Natural killer cell treated with Interleukin-12 subunit alpha and Interleukin-12 subunit beta and Interleukin-15 and Interleukin-18, amount 100 ng/mL, for 72 hours (primary cell): ENCODE results near the gene RXRA. TPM values are rescaled to one million over a fixed set of nuclear protein-coding genes. Genes with fewer than 3 reads are reported as not detected.

Experiments used
- ATAC-seq, 2 donors: fragments of 150-1000 bp; cut with Tn5 transposase in 1 of 2; sonication (Bioruptor Pico), chemical (Tn5 transposase) in 1 of 2; 2 replicates each; pipeline ENCODE4 v1.10.0; 2021
- DNase-seq: peaks from one replicate; pipeline ENCODE4 v3.0.0; 2022; ENCODE audit warnings: low spot score
- H3K27ac Mint-ChIP-seq, 2 donors: 1 replicate in 1 of 2; 2 replicates in 1 of 2; pipeline ENCODE4 v1.8.0; 2022; ENCODE audit warnings: mixed read lengths in 2 of 2, mild to moderate bottlenecking in 1 of 2, moderate library complexity in 1 of 2
- H3K27me3 Mint-ChIP-seq, 2 donors: 1 replicate in 1 of 2; 2 replicates in 1 of 2; pipeline ENCODE4 v1.8.0; 2022; ENCODE audit warnings: mixed read lengths in 2 of 2
- H3K36me3 Mint-ChIP-seq: one replicate; pipeline ENCODE4 v1.8.0; 2022; ENCODE audit warnings: mixed read lengths
- H3K4me1 Mint-ChIP-seq, 2 donors: 1 replicate in 1 of 2; 2 replicates in 1 of 2; pipeline ENCODE4 v1.8.0; 2022; ENCODE audit warnings: low read depth in 2 of 2, mixed read lengths in 2 of 2, mild to moderate bottlenecking in 1 of 2
- H3K4me3 Mint-ChIP-seq: one replicate; pipeline ENCODE4 v1.8.0; 2022; ENCODE audit warnings: mixed read lengths
- H3K9me3 Mint-ChIP-seq: 2 replicates; pipeline ENCODE4 v1.8.0; 2022; ENCODE audit warnings: mixed read lengths
- total RNA-seq, 2 donors: library from RNA; stranded (reverse); gene quantifications; one replicate each; pipeline ENCODE4 v1.2.3, GENCODE V29; 2022

The RXRA gene
- total RNA-seq, 2 donors from 2014 or later: 3.8 to 4.9 TPM

DNA sequence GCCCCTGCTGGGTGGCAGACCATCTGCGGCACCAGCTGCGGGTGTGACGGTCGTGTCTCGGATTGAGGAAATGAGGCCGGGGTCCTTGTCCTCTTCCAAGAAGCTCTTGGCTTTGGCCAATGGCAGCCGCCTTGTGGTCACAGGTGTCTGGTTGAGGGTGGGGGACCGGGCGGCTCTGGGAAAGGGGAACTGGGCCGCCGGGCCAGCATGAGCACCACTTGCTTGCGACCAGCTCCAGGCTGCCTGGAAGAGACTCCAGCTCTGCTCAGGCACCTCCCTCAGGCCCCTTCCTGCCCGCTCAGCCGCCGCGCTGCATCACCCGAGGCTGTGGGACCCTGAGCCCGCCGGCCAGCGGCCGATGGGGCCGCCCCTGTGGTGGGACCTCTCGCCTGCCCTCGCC is 59.7 kb downstream of the RXRA start:
- Mint-ChIP-seq H3K36me3 (no peaks in the 10 kb centered on the region), H3K4me3 (no peak overlapping the region), H3K4me1 (peaks cover 37 to 45% of the 10 kb centered on the region in 2 donors), H3K27me3 (peaks cover 0 to 4% of the 10 kb centered on the region in 2 donors), H3K9me3 (no peaks in the 10 kb centered on the region), H3K27ac (no peak overlapping the region)
- no peak for DNase-seq
- no peak for ATAC-seq

DNA sequence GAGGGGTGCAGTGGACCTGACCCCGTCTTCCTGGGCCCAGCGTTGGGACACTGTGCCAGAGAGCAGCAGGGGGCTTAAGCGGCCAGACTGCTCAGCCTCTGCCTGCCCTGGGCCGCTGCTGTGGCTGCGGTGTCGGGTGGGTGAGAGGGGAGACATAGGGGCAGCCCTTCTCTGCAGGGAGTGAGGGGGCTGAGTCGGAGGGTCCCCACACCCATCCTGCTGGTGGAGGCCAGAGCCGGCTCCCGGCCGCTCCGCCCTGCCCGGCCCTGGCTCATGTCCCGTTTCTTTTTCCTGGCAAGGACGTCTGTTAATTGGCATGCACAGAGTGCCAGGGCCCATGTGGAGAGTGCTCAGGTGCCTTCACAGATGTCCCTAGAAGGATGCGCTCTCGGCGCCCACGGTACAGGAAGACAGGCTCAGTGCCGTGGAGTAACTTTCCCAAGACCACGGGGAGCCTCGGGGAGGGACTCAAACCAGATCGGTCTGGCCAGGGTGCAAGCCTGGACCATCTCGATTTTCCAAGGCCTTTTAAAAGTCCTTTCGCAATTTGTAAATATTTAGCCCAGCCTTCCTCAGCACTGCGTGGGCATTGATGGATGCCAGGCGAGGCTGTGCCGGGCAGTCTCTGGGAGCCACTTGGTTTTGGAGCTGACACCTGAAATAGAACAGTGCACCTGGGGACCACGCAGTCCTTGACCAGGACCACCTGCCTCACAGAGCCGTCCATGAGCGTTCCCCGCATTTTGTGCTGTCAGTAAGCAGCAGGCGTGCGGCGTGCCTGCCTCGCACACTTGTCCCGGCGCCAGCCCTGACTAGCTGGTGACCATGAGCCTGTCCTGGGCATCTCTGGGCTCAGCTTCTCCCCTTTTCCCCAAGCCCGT is 60.9 kb downstream of the RXRA start:
- ATAC-seq (no peak), DNase-seq (no peak)
- no peaks in the 10 kb centered on the region for H3K36me3 Mint-ChIP-seq
- H3K4me1 Mint-ChIP-seq: peaks cover 30 to 36% of the 10 kb centered on the region in 2 donors
- no peak overlapping the region for H3K27ac Mint-ChIP-seq
- H3K4me3 Mint-ChIP-seq: no peak overlapping the region
- peaks cover 0 to 4% of the 10 kb centered on the region in 2 donors for H3K27me3 Mint-ChIP-seq
- no peaks in the 10 kb centered on the region for H3K9me3 Mint-ChIP-seq

DNA sequence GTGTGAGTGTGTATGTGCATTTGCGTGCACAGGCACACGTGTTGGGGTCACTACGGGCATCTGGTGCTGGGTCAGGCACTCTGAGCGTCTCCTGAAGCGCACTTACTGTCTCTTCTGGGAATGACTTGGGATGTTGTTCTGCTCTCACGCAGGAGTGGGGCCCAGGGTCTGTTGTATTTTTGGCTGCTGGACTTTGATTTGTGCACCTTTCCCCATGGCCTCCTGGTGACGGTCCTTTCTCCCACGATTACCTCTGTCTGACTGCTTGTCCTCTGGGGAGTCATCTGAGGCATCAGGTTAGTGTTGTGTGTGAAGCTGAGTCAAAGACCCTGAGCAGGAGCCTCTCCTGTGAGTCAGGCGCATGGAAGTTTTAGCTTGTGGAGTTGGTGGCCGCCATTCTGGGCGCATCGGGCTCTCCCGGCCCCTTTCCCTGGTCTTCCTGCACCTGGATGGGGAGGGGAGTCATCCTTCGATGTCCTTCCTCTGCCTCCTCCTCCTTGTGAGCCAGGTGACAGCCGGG is 62.1 kb downstream of the RXRA start:
- Mint-ChIP-seq H3K36me3 (no peaks in the 10 kb centered on the region), H3K4me3 (no peak overlapping the region), H3K27ac (peak overlapping the region; percentile 32 to 45), H3K27me3 (peaks cover 0 to 4% of the 10 kb centered on the region in 2 donors), H3K9me3 (no peaks in the 10 kb centered on the region), H3K4me1 (peaks cover 28 to 29% of the 10 kb centered on the region in 2 donors)
- DNase-seq (no peak), ATAC-seq (no peak)

DNA sequence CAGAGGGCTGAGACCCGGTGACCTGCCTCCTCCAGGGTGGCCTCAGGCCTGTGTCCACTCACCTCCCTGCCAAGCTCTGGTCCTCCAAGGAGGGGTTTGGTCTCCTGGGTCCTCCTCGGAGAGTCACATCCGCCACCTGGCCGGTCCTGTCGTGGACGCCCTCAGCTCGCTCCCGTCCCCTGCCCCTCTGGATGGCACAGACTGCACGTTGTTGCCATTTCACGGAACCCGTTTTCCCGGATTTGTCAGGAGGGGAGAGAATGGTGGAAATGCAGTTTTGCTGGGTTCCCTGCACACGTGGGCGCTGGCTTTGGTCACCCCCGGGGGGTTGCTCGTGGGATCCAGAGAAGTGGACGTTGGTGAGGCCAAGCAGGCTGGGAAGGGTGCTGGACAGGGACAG is 62.7 kb downstream of the RXRA start:
- Mint-ChIP-seq H3K27ac (no peak overlapping the region), H3K4me1 (peaks cover 34 to 35% of the 10 kb centered on the region in 2 donors), H3K36me3 (peaks cover 4% of the 10 kb centered on the region), H3K4me3 (no peak overlapping the region), H3K27me3 (peaks cover 0 to 4% of the 10 kb centered on the region in 2 donors), H3K9me3 (peaks cover 3% of the 10 kb centered on the region)
- ATAC-seq: no peak
- DNase-seq: no peak

DNA sequence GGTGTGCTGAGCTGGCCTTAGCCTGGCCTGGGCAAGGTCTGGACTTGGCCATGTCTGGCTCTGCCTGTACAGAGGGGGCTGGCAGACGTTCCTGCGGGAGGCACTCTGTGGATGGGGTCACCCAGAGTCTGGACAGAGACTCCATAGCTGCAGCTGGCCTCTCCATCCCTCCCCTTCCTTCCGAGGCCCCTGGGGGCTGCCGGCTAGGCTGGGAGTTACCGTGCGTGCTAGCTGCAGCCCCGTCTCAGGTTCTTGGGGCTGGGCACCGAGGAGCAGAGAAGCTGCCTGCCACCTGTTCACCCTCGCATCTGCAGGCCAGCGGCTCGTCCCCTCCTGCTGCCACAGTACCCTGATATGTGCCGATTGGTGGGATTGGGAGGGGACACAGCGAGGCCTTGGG is 63.4 kb downstream of the RXRA start:
- Mint-ChIP-seq H3K36me3 (peaks cover 8% of the 10 kb centered on the region), H3K27ac (no peak overlapping the region), H3K4me3 (no peak overlapping the region), H3K4me1 (peaks cover 32% of the 10 kb centered on the region in 2 donors), H3K9me3 (peaks cover 5% of the 10 kb centered on the region), H3K27me3 (peaks cover 0 to 4% of the 10 kb centered on the region in 2 donors)
- ATAC-seq: no peak
- no peak for DNase-seq

DNA sequence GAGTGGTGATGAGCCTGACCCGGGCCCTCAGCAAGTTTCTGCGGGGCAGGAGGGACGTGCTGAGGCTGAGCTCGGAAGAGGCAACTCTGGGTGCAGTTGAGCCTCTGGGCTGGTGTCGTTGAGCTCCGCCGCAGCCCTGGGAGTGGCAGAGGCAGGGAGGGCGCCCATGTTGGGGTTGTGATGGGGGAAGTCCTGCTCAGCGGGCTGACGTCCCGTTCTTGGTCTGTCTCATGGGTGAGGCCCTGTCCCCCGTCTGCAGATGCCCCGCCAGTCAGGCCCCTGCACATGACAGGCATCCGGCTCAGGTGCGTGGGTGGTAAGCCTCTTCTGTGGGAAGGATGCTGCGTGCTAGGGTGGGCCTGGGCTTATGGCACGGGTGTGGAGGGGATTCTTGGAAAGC is 64.3 kb downstream of the RXRA start:
- Mint-ChIP-seq H3K4me1 (peaks cover 32 to 35% of the 10 kb centered on the region in 2 donors), H3K36me3 (peaks cover 8% of the 10 kb centered on the region), H3K9me3 (peaks cover 5% of the 10 kb centered on the region), H3K4me3 (peak overlapping the region; percentile 64), H3K27ac (peak overlapping the region; percentile 59 to 78), H3K27me3 (peaks cover 0 to 4% of the 10 kb centered on the region in 2 donors)
- DNase-seq (peak; percentile 80), ATAC-seq (peak; percentile 74 to 75)

DNA sequence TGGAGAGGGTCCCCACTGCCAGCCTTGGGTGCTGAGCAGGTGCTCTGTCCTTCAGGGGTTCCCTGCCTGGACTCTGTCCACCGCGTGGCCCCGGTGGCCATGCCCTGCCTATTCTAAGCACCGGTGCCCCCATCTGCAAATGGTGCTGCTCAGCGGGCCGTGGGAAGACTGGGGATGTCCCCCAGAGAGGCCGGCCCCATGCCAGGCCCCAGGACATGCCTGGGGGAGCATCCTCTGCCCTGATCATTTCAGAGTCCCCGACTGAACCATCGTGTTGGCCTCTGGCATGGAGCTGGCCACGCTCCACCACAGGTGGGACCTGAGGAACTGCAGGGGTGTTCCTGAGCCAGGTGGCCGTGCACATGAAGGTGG is 64.7 kb downstream of the RXRA start:
- Mint-ChIP-seq H3K27me3 (peaks cover 0 to 4% of the 10 kb centered on the region in 2 donors), H3K9me3 (peaks cover 5% of the 10 kb centered on the region), H3K36me3 (peaks cover 8% of the 10 kb centered on the region), H3K27ac (peak overlapping the region; percentile 59 to 78), H3K4me3 (peak overlapping the region; percentile 64), H3K4me1 (peaks cover 33 to 36% of the 10 kb centered on the region in 2 donors)
- ATAC-seq: peak; percentile 3 to 36
- no peak for DNase-seq

DNA sequence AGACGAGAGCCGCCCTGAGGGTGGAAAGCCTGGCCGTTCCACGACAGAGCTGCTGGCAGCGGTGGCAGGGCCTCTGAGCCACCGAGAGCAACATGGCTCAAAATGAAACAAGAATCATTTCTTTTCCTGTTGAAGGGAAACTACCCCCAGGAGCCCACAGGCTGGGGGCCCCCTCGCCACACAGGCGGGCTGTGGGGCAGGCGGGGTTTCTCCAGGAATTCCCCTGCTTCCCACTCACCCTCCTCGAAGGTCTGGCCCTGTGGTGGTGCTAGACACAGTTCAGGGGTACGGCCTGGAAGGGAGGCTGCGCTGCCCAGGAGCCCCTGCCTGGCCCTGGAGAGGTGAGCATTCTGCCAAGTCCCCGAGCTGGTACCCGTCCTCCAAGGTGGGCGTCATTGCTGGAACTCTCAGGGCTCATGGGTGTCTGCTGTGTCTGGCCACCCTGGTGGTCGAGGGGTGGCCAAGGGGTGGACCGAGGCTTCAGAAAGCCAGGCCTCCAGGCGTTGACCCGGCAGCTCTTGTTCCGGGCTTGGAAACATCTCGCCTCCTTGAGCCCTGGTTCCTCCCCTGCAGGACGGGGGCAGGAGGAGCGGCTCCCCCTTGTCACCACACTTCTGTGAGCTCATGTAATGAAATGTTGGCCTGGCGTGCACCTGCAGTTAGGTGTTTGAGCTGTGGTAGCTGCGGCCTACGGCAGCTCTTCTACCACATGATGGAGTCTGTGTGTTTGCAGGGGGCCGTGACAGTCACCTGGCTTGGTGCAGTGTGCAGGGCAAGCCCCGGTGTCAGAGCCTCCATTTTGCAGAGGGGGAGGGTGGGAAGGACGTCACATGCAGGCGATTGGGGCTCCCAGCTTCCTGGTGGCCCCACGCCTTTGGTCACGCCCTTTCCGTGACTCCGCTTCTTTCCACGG is 65.3 kb downstream of the RXRA start:
- H3K4me3 Mint-ChIP-seq: peak overlapping the region; percentile 64
- peaks cover 39 to 42% of the 10 kb centered on the region in 2 donors for H3K4me1 Mint-ChIP-seq
- DNase-seq (peak; percentile 91), ATAC-seq (peak; percentile 83 to 88)
- H3K36me3 Mint-ChIP-seq: peaks cover 8% of the 10 kb centered on the region
- peak overlapping the region; percentile 59 to 78 for H3K27ac Mint-ChIP-seq
- peaks cover 5% of the 10 kb centered on the region for H3K9me3 Mint-ChIP-seq
- peaks cover 0 to 4% of the 10 kb centered on the region in 2 donors for H3K27me3 Mint-ChIP-seq

DNA sequence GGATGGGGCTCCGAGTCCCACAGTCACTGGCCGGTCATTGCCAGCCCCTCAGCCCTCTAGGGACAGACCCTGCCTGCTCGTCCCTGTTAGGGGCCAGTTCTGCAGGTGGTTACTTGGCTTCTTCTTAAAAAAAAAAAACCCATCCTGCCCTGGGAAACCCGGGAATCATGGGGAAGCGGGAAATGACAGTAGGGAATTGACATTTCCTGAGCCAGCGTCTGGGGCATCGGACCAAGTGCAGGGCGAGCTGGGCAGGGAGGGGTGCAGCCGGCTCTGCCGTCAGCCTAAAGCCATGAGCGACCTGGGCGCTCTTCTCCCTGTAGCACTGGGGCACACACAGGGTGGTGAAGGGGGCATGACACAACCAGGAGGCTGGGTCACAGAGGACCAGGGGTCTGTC is 66.6 kb downstream of the RXRA start:
- Mint-ChIP-seq H3K9me3 (peaks cover 5% of the 10 kb centered on the region), H3K27ac (peak overlapping the region in 1 of 2 donors; percentile 64), H3K4me3 (peak overlapping the region; percentile 58), H3K27me3 (peaks cover 0 to 4% of the 10 kb centered on the region in 2 donors), H3K4me1 (peaks cover 45 to 51% of the 10 kb centered on the region in 2 donors), H3K36me3 (peaks cover 8% of the 10 kb centered on the region)
- DNase-seq: no peak
- ATAC-seq: no peak

DNA sequence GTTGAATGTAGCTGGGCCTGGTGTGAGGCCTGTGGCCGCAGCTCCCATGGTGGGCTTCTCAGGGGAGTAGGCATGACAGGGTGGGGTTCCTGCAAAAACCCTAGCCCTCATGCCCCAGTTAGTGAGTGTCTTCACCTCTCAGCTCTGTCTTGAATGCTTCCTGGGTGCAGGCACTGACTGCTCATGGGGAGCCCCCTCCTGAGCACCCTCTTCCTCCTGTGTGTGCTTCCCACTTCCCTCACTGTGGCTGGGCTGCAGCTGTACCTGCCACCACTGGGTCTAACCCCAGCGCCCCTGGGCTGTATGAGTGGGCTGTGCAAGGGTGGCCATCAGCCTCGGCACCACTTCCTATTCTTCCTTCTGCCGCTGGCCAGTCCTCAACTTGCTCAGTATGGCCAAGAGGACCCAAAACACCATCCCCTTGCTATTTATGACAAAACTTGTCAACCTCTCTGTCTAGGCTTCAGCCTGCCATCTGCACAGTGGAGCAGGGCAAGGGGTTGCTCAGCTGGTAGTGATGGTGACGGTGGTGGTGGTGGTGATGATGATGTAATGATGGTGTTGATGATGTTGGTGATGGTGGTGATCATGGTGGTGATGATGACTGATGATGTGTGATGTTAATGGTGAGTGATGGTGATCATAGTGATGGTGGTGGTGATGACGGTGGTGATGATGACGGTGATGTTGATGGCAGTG is 67.5 kb downstream of the RXRA start:
- DNase-seq (no peak), ATAC-seq (no peak)
- Mint-ChIP-seq H3K9me3 (peaks cover 5% of the 10 kb centered on the region), H3K27me3 (no peaks in the 10 kb centered on the region), H3K4me1 (peaks cover 39 to 44% of the 10 kb centered on the region in 2 donors), H3K27ac (peak overlapping the region; percentile 44 to 64), H3K4me3 (peak overlapping the region; percentile 58), H3K36me3 (peaks cover 8% of the 10 kb centered on the region)

DNA sequence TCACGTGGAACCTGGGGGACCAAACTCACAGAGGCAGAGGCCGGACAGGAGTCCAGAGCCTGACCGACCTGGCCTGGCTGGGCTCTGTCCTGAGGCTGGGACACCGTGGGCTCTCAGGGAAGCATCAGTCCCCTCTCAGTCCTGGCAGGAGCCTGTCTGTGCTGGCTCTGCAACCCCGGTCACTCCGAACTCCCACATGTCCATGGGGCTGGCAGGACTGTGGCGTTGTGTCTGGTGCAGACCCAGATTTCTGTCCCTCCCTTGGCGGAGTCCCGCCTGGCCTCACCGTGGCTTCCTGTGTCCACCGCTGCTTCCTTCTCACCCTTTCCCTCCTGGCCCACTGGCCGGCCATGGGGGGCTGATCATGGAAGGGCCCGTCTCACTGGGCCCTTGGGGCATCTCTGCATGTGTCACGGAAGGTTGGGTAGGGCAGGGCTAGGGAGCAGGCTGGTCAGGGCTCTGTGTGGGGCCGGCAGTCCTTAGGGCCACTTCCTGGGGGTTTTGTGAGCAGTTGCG is 68.8 kb downstream of the RXRA start:
- no peak for DNase-seq
- H3K36me3 Mint-ChIP-seq: peaks cover 13% of the 10 kb centered on the region
- no peak overlapping the region for H3K27ac Mint-ChIP-seq
- no peak for ATAC-seq
- H3K4me1 Mint-ChIP-seq: peaks cover 39 to 44% of the 10 kb centered on the region in 2 donors
- no peak overlapping the region for H3K4me3 Mint-ChIP-seq
- H3K9me3 Mint-ChIP-seq: peaks cover 5% of the 10 kb centered on the region
- no peaks in the 10 kb centered on the region for H3K27me3 Mint-ChIP-seq

DNA sequence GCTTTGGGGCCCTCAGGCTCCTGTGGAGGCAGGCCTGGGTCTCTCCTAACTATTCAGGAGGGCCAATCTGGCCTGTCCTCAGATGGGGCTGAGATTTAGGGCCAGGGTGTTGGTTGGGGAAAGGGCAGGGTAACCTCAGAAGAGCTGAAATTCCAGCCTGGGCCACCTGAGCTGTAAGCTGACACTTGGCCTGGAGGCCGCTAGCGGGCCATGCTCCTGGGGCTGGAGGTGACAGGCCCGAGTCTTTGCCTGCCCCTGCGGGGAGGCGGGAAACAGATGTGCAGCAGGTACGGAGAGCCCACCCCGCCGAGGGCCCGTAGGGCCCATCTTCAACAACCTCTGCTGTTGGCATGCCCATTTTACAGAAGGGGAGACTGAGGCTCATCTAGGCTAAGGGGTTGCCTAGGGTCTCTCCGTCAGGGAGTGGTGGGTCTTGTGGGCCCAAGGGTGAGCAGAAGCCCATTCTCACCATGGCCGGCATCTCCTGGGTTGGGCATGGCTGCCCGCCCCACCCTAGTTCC is 69.5 kb downstream of the RXRA start:
- Mint-ChIP-seq H3K4me1 (peaks cover 34 to 37% of the 10 kb centered on the region in 2 donors), H3K4me3 (peak overlapping the region; percentile 82)

More for the DNA sequence above, 69.5 kb downstream of the RXRA start:
- DNase-seq (no peak), ATAC-seq (no peak)
- H3K27ac Mint-ChIP-seq: peak overlapping the region; percentile 79 to 93
- no peaks in the 10 kb centered on the region for H3K27me3 Mint-ChIP-seq
- H3K36me3 Mint-ChIP-seq: peaks cover 13% of the 10 kb centered on the region
- H3K9me3 Mint-ChIP-seq: peaks cover 5% of the 10 kb centered on the region
